Choroid plexus epithelial cell (primary cell): Measurements from ENCODE around the gene RALGPS1.

ENCODE experiments used
- DNase-seq: peaks from one replicate; pipeline ENCODE4 v3.0.0-alpha.2; 2010; ENCODE audit warnings: low read depth
- H3K4me3 ChIP-seq: 2 replicates; pipeline ENCODE4 v1.5.1; 2011; ENCODE audit warnings: low read depth, mild to moderate bottlenecking, control low read depth, low read length, moderate library complexity
- TF ChIP-seq, protein P1 (sequence below): conservative IDR thresholded peaks from 2 replicates; pipeline ENCODE4 v1.5.1; 2011; ENCODE audit warnings: low read depth, mild to moderate bottlenecking, control low read depth, inconsistent platforms, low read length, moderate library complexity

RALGPS1 gene

DNA sequence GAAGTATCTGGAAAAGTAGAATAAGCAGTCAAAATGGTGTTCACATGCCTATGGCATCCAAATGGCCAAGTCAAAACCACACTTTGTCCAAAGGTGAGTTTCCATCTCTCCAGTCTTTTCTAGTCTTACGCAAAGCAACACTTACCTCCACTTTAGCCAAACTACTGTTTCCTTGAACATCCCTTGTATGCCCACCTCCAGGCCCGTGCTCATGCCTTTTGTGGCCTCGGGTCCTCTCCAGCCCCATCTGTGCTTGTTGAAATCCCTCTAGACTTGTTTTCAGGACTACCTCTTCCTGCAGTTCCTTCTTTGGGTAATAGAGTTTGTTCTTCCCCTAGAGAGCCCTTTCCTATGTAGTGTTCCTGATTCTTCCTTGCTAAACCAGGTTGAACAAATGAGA, 146.8 kb downstream of the RALGPS1 start:
- no peak overlapping the region for H3K4me3 ChIP-seq
- TF ChIP-seq, protein P1, sequence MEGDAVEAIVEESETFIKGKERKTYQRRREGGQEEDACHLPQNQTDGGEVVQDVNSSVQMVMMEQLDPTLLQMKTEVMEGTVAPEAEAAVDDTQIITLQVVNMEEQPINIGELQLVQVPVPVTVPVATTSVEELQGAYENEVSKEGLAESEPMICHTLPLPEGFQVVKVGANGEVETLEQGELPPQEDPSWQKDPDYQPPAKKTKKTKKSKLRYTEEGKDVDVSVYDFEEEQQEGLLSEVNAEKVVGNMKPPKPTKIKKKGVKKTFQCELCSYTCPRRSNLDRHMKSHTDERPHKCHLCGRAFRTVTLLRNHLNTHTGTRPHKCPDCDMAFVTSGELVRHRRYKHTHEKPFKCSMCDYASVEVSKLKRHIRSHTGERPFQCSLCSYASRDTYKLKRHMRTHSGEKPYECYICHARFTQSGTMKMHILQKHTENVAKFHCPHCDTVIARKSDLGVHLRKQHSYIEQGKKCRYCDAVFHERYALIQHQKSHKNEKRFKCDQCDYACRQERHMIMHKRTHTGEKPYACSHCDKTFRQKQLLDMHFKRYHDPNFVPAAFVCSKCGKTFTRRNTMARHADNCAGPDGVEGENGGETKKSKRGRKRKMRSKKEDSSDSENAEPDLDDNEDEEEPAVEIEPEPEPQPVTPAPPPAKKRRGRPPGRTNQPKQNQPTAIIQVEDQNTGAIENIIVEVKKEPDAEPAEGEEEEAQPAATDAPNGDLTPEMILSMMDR = no peak
- no peak for DNase-seq

DNA sequence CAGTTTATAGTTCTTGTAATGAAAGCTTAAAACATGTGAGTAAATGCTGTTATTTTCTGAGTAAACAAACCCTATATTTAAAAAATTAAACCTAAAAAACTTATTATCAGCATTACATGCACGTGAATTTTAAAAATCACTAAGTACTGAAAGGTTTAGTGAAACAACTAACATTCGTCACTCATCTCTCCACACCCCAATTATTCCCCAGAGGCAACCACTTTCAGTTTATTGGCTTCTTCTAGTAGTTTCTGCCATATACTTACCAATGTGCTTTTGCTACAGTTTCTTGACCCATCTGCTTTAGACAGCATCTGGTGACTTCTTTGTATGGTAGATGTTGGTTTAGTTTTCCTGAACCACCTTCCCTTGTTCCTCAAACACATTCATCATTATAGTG, 149.8 kb downstream of the RALGPS1 start:
- TF ChIP-seq, protein P1 = no peak
- DNase-seq = no peak
- H3K4me3 ChIP-seq = no peak overlapping the region

DNA sequence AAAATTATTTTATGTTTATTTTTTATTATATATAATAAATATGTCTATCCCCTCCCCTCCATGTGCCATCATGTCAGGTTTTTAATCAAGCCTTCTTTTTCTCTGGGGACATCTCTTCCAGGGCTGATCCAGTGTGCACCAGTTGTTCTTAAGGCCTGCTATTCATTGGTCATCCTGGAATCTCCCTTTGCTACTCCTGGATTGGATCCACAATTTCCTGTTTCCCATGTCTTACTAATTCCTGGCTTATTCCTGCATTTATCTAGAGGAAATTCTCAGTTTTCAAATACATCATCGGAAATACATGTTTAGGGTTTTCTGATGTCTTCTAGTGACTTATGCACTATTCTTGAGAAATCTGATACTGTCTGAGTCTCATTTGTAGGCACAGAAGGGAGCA, 151.0 kb downstream of the RALGPS1 start:
- H3K4me3 ChIP-seq = no peak overlapping the region
- TF ChIP-seq, protein P1 = no peak
- peak; percentile 54 for DNase-seq

DNA sequence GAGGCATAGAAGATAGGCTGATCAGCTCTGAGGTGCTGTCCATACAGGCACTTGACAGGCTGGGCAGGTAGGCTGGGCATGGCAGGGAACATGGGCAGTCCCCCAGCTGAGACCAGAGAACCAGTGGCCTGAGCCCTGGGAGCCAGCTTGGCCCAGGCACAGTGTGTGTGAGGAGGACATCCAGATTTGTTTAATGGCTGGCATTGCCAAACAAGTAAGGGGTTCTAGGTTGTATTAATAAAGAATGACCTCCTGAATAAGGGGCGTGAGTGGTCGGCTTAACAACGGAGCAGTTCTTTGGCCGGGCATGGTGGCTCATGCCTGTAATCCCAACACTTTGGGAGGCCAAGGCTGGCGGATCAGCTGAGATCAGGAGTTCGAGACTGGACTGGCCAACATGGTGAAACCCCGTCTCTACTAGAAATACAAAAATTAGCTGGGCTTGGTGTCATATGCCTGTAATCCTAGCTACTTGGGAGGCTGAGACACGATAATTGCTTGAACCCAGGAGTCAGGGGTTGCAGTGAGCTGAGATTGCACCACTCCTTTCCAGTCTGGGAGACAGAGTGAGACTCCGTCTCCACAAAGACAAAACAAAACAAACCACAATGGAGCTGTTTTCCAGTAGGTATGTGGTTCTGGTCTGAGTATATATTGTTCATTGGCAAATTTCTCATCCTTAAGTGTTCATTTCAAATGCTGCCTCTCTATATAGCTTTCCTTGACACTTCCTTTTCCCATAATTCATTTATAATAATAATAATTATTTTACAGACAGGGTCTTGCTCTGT, 151.7 kb downstream of the RALGPS1 start:
- TF ChIP-seq, protein P1 = no peak
- no peak overlapping the region for H3K4me3 ChIP-seq
- DNase-seq = peak; percentile 76

DNA sequence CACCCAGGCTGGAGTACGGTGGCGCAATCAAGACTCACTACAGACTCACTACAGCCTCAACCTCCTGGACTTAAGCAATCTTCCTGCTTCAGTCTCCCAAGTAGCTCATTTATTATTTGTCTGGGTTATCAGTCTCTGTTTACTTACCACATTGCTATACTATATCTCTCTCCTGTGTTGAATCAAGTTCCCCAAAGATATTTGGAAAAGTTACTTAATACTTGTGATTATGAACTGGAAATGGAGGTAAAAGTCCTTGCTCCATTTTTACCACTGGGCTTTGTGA, 152.2 kb downstream of the RALGPS1 start:
- DNase-seq = peak; percentile 80
- H3K4me3 ChIP-seq = no peak overlapping the region
- TF ChIP-seq, protein P1 = no peak

DNA sequence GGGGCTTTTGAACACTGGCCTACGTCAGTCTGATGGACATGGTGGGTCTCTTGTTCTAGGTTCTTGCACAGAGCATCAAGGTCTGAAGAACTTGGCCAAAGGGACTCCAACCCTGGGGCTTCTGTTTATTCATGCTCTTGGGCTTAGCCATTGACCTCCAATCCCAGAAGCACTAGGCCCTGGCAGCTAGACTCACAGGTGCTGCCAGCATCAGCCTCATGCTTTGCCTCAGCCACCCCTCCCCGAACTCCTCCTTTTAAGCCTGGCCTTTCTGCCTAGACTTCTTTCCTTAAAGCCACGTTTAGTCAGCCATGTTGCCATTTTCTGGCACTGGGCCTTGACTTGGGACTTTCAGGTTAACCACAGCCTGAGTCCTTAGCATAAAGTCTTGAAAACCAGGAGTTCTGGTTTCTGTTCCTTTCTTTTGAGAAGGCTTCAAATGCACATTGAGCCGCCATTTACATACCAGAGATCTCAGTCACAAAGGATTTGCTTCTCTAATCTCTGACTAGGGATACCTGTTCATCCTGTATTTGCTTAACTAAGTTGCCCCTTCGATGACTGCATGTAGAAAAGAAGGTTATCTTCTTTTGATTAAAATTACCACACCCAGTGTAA, 153.1 kb downstream of the RALGPS1 start:
- TF ChIP-seq, protein P1 = no peak
- no peak overlapping the region for H3K4me3 ChIP-seq
- DNase-seq = no peak
